ENCODE data around the gene HERC4.

DNA sequence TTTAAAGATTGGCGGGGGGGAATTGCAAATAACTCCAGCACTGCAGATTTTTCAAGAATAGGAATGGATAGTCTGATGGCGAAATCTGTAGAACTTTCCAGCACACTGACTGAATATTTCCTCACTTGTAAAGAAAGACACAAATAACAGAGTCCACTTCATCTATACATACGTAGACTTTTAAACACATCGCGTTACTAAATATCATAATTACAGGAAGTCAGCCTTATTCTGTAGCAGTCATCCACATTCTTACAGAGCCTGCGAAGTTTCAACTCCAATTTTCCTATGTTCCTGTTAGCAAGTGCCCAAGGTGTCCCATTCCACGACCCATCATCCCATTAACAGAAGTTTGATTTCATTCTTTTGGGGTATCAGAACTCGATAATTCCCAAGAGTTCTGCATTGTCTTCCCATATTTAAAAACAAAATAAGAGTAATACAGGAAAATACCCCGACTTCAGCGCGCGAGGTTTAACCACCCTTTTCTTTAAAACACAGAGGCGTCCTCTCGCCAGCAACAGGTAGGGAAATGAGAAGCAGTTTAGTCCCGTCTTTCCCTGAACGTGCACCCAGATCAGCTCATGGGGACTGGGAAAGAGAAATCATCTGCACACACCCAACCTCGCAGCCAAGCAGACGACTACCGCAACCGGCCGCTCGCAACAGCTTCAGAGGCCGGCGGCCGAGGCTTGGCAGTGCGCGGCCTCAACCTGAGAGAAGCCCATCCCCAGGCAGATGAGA is 880 bp downstream of the HERC4 start:
- no peak for TF ChIP-seq EP300 (conservative IDR thresholded peaks at IDR 0.05; ENCODE audit: poor library complexity, severe bottlenecking)
- TF ChIP-seq, protein P1, sequence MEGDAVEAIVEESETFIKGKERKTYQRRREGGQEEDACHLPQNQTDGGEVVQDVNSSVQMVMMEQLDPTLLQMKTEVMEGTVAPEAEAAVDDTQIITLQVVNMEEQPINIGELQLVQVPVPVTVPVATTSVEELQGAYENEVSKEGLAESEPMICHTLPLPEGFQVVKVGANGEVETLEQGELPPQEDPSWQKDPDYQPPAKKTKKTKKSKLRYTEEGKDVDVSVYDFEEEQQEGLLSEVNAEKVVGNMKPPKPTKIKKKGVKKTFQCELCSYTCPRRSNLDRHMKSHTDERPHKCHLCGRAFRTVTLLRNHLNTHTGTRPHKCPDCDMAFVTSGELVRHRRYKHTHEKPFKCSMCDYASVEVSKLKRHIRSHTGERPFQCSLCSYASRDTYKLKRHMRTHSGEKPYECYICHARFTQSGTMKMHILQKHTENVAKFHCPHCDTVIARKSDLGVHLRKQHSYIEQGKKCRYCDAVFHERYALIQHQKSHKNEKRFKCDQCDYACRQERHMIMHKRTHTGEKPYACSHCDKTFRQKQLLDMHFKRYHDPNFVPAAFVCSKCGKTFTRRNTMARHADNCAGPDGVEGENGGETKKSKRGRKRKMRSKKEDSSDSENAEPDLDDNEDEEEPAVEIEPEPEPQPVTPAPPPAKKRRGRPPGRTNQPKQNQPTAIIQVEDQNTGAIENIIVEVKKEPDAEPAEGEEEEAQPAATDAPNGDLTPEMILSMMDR (IDR thresholded peaks at IDR 0.05; ENCODE audit: poor library complexity, severe bottlenecking): no peak
- no peak for TF ChIP-seq EZH2 (IDR thresholded peaks at IDR 0.05; ENCODE audit: borderline replicate concordance, insufficient read depth, low read length, poor library complexity, severe bottlenecking)
- no peak for TF ChIP-seq TAF1 (IDR thresholded peaks at IDR 0.05; ENCODE audit: low read depth)
